ENCODE data around the gene JAZF1.
A peak's percentile ranks its signal among the peaks of the same experiment; 100 is the strongest.
"Not testable (repeated sequence)": the region's sequence is repeated elsewhere in the genome, so short reads cannot be mapped to it uniquely, and the experiment has no call there.

Gene JAZF1

GRCh38 chr7:28033386-28033785, 147.2 kb downstream of the JAZF1 start:
- DNase-seq = no peak

DNA sequence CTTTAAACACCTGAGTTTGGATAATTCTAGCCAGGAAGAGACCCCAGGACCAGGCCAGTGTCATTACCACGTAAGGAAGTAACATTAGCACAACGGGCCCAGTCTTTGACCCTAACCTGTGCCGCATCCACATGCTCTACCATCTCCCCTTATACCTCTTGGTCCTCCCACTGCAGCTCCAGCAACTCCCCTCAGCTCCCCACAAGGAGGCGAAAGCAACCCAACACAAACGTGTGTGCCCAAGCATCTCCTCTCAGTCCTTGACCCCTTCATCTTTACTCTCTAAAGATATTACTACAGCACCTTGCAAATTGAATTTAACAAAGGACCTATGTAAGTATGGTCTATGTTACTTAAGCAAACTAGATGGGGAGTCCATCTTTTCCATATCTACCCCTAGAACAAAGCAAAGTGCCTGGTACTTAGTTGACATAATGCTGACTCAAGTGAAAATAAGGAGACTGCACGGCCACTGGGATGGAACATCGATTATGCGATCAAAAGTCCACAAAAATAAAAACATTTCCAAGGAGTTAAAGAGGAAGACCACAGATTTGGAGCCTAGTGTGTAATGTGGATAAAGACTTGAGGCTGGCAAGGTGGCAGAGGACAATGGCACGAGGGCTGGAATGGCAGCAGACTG, 147.7 kb downstream of the JAZF1 start:
- DNase-seq = no peak

GRCh38 chr7:28029051-28029450, 151.5 kb downstream of the JAZF1 start:
- DNase-seq = no peak

- no peak for DNase-seq
Observed at GRCh38 chr7:28028471-28028870, 152.1 kb downstream of the JAZF1 start.

DNA sequence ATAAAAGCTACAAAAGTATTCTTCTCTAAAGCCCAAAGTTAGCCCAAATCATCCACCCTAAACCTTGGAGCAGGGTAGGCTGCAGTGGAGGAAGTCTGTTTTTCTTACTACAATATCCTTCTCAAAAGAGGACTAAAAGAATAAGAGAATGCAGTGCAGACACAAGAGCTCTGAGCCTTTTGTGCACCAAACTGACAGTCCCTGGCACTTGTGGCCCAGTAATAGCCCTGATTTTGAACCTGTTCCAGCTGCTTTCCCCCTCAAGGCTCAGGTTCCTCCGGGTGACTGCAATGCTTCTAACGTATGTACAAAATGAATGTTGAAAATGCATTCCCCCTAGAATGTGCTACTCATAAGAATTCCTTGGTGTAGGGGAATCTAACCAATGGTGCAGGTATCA, 154.4 kb downstream of the JAZF1 start:
- DNase-seq = no peak

DNA sequence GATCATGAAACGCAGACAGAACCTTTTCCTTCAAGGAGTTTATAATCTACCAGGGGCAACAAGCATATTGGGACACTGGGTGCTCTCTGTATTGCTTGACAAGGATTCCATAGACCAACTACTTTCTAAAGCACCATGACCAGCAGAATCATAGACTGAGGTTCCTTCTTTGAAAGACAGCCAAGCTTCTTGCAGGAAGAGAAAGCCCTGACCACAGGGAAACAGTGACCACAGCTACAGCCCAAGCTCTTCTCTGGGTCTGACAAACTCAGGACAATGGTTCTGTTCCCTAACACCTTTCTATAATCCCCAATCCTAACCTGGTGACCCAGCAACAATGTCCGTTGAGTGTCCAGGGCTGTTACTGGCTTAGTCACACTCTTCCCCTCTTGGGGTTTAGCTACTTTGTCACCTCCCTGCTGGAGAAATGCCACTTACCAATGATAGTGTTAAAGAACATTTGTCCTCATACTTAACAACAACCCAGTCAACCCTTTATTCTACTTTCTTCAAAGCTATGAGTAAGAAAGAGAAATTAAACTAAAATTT, 155.7 kb downstream of the JAZF1 start:
- no peak for DNase-seq

DNA sequence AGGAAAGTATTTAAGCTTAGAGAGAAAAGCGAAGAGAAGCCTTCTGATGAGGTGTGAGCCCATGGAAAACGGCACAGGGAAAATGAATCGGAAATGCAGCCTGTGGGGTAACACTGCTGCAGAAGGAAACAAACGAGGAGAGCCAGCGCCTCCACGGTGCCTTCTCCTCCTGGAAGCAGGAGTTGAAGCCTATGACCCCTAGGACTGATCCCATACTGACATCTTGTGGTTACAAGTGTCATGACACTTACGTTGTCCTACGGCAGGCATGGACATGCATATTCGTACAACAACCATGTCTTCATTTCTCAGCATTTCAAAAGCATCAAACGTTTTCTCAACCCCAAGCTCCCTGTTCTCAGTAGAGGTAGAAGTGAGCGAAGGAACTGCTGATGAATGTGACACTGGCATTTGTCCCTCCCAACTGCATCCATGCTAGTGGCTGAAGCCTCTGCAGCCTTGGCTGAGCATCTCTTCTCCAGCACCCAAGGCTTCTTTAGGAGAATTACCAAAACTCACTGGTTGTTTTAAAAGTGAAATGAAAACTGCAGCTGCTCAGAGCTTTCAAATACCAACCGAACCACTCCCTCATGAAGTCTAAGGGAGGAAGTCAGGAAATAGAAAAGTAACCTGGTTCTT, 160.2 kb downstream of the JAZF1 start:
- DNase-seq = peak; percentile 29

DNA sequence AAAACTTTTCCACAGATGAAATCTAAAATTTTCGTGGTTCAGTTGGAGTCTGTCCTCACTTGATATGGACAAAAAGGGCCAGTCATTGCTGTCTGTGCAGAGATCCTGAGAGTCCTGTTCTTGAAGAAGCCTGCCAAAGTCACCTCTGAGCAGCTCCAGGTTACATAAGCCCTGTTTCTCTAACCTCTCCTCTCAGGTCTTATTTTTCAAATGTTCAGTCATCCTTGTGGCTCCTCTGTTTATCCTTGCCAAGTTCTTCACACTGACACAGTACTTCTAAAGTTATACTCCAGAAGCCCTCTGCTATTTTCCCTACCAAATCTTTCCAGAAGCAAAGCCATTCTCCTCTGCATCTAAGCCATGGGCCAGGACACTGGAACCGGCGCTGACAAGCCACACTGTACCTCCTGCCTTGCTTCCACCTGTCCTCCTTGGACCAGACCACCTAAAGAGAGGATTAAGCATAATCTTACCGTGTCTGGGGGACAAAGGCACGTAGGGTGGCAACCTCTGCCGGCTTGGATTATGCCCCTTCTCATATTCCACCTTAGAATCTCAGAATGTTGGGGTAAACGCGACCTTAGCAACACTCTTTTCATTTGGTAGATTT, 161.6 kb downstream of the JAZF1 start:
- no peak for DNase-seq

- DNase-seq = no peak
Observed at GRCh38 chr7:28018446-28018845, 162.1 kb downstream of the JAZF1 start.

DNA sequence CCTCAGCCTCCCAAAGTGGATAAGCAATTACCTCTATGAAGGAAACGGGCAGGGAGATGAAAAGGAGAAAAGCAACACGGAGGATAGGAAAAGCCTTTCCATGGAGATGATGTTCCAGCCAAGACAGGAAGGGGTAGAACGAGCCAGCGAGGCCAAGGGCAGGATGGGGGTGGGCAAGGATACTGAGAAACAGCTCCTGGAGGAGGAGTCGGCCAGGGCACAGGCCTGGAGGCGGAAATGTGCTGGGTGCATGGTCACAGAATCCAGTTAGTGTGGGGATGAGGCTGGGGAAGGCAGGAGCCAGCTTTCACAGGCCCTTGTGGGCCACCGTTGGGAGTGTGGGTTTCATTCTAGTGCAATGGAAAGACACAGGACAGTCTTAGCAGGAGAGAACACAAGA, 162.6 kb downstream of the JAZF1 start:
- no peak for DNase-seq

DNA sequence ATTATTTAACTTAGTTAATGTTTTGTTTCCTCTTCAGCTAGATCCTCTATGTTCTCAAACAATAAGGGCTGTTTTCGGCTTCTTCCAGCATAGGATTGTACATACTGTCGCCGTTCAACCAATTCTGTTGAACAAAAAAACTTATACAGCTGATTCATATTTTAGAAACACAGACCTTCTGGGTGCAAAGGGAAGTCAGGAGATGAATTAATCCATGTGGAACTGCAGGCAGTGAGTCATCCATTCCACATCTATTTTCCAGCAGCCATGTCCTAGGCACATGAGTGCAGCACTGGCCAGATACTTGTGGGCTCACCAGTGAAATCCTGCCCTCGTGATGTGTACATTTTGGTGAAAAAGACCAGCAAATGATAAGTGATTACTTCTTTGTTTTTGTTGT, 163.2 kb downstream of the JAZF1 start:
- DNase-seq = no peak

GRCh38 chr7:28016297-28016696, 164.3 kb downstream of the JAZF1 start:
- no peak for DNase-seq

DNA sequence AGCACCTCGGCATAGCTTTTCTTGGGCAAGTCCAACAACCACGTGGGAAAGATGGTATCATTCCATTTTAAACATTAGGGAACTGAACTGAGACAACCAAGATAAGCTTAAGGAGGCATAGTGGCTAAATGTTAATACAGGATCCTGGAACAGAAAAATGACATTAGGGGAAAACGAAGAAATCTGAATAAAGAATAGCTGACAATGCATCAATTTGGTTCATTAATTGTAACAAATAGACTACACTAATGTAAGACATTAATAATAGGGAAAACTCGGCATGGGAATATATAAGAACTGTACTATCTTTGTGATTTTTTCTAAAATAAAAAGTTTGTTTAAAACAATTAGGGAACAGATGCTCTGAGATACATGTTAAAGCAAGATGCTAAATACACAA, 165.4 kb downstream of the JAZF1 start:
- no peak for DNase-seq

- DNase-seq = not testable (repeated sequence)
Observed at GRCh38 chr7:28014340-28014739, 166.3 kb downstream of the JAZF1 start.

DNA sequence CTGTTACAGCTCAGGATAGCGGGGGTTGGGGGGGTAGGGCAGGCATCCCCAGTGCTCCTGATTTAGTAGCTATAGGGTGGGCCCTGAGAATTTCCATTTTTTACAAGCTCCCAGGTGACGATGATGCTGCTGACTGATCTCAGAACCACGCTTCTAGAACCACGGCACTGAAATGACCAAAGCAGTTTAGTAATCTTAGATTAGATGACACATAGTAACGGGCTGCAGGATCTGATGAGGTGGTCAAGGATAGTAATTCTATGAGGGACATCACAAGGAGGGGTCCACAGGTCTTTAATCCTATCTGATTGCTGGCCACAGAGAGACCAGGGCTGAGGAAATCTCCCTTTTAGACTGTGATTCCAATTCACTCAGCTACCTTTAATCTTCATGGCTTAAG, 167.2 kb downstream of the JAZF1 start:
- no peak for DNase-seq

- DNase-seq = no peak
Observed at GRCh38 chr7:28013019-28013418, 167.6 kb downstream of the JAZF1 start.

GRCh38 chr7:28008911-28009310, 171.7 kb downstream of the JAZF1 start:
- no peak for DNase-seq

DNA sequence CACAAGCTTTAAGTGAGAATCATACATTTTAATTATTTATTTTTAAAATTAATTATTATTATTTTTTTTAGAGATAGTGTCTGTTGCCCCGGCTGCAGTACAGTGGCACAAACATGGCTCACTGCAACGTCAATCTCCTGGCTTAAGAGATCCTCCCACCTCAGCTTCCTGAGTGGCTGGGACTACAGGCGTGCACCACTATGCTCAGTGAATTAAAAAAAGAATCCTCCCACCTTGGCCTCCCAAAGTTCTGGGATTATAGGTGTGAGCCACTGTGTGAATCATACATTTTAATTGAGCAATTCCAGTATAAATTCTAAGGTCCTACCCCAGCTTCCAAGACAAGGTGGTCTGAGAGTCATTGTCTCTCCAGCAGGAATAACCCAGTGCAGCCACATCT, 172.4 kb downstream of the JAZF1 start:
- DNase-seq = no peak

GRCh38 chr7:28006491-28006890, 174.1 kb downstream of the JAZF1 start:
- DNase-seq = no peak

DNA sequence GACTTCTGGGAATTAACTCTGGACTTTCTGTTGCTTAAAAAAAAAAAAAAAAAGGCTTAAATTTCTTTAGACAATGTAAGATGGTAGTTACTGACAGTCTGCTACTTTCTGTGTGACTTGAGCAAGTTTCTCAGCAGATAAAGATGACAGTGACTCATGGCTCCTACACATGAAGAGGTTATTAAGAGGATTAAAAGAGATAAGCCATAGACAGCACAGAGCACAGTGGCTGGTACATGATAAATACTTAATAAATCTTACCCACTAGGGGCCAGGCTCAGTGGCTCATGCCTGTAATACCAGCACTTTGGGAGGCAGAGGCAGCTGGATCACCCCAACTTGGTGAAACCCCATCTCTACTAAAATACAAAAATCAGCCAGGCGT, 174.8 kb downstream of the JAZF1 start:
- no peak for DNase-seq

DNA sequence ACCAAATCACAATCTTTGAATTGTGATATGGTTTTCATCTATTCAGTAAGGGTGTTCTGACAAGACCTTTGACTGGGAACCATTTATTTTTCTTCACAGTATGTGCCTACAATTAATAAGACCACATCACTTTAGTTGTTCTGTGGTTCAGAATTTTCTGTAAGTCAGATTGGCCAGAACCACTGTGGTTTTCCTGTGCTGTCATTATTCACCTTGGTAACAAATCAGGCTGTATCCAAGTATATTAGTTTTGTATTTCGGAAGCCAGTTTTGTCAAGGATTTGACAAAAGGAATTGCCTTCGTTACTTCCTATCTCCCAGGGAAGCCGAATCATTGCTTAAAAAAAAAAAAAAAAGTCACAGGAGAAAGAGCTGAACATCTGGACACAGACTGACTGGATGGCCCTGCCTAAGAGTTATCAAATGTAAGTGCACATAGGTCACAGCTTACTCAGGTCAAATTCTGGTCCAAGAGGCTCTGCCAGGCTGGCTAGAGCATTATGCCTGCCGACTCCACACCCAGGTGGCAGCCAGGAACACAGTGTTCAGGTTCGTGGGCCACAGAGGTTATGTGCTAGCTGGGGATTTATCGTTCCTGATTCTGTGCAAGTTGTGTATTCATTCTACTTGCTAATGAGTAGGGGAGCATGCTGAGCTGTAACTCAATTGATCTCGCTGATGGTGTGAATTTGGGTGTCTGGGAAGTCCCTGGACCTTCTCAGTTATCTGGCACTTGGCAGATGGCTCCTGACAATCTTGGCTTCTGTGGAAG, 175.3 kb downstream of the JAZF1 start:
- no peak for DNase-seq

- DNase-seq = no peak
Observed at GRCh38 chr7:28003408-28003807, 177.2 kb downstream of the JAZF1 start.

DNA sequence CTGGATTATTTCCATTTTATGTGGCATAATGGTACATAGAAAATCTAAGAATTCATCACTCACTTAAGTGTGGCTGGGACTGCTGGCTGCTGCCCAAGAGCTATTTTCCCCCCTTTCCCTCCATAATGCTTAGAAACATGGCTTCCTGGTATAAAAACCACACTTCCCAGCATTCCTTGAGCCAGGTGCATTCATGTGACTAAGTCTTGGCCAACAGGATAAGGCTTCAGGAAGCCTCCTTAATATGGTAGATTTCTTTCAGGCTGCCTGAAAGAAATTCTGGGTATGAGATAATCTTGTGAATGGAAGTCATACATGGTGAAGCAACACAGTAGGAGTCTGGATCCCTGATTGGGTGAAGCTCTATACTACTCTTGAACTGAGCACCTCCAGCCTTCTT, 178.0 kb downstream of the JAZF1 start:
- DNase-seq = no peak

DNA sequence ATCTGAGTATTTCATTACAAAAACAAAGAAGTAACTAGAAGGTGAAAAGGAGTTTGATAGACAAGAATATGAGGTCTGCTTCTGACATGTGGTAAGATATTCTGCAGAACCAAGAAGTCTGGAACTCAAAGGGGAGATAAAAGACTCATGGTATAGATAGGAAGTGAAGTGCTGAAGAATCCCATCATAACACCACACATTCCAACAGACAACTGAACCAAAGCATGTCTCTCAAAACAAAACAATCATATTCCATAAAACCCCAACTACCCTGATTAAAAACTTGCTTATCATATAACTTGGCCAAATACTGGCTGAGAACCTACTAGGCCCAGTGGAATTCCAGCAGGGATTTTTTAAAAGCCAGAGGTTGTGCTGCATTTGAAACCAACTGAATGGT, 178.7 kb downstream of the JAZF1 start:
- DNase-seq = no peak

All from GOT3 (cell line).